Measurements from ENCODE around the gene KRTAP19-5. TPM values are rescaled to one million over a fixed set of nuclear protein-coding genes. Genes with fewer than 3 reads are reported as not detected.

The KRTAP19-5 gene
- not detected for total RNA-seq
- not detected for polyA plus RNA-seq
- long read RNA-seq, donor 1, result 0 reads
- long read RNA-seq, donor 2, result 0 reads
- long read RNA-seq, donor 3, result 0 reads

GRCh38 chr21:30502041-30502440 lies at the start of gene KRTAP19-5:
TSS of gene KRTAP19-5 (minus strand) at chr21:30502141. CDS start at chr21:30502090, 51 bp downstream.
- WGBS, 4 donors, result 70 to 89% (median 79%) methylated on average over 6 of the region's 6 CpGs
- Histone ChIP-seq H3K27me3 (no peaks in the 10 kb centered on the region), H3K27ac (no peak within 1 kb of the TSS), H3K4me3 (no peak within 1 kb of the TSS), H3K36me3 (no peaks in the 10 kb centered on the region), H3K4me1 (no peaks in the 10 kb centered on the region), H3K9me3 (no peaks in the 10 kb centered on the region)
- TF ChIP-seq, protein P1, sequence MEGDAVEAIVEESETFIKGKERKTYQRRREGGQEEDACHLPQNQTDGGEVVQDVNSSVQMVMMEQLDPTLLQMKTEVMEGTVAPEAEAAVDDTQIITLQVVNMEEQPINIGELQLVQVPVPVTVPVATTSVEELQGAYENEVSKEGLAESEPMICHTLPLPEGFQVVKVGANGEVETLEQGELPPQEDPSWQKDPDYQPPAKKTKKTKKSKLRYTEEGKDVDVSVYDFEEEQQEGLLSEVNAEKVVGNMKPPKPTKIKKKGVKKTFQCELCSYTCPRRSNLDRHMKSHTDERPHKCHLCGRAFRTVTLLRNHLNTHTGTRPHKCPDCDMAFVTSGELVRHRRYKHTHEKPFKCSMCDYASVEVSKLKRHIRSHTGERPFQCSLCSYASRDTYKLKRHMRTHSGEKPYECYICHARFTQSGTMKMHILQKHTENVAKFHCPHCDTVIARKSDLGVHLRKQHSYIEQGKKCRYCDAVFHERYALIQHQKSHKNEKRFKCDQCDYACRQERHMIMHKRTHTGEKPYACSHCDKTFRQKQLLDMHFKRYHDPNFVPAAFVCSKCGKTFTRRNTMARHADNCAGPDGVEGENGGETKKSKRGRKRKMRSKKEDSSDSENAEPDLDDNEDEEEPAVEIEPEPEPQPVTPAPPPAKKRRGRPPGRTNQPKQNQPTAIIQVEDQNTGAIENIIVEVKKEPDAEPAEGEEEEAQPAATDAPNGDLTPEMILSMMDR (IDR thresholded peaks at IDR 0.05), result no peak
- TF ChIP-seq POLR2A (IDR thresholded peaks at IDR 0.05), result no peak
- intact Hi-C loops (cut with DNase I), result no loop called here
- DNase-seq (no peak), ATAC-seq (no peak)

- TF ChIP-seq, protein P1 (IDR thresholded peaks at IDR 0.05), result no peak
- no peak for TF ChIP-seq POLR2A (IDR thresholded peaks at IDR 0.05)
- H3K27ac ChIP-seq, result no peak within 1 kb of the TSS
- ATAC-seq (no peak), DNase-seq (no peak)
- H3K4me3 ChIP-seq, result no peak within 1 kb of the TSS
- no peaks in the 10 kb centered on the region for H3K36me3 ChIP-seq
- intact Hi-C loops (cut with DNase I), result no loop called here
- 79 to 86% (median 84%) methylated on average over 1 of the region's 1 CpG for WGBS, 4 donors
- peaks cover 0 to 10% (median 0%) of the 10 kb centered on the region in 12 donors for H3K9me3 ChIP-seq
- no peaks in the 10 kb centered on the region for H3K4me1 ChIP-seq
- no peaks in the 10 kb centered on the region for H3K27me3 ChIP-seq
Measured at GRCh38 chr21:30541764-30542163, 39.8 kb upstream of the KRTAP19-5 start, which contains the start of gene KRTAP19-6. TSS of gene KRTAP19-6 (minus strand) at chr21:30541864. CDS start at chr21:30541833, 31 bp downstream.

- H3K27ac ChIP-seq, result no peak overlapping the region
- intact Hi-C loops (cut with DNase I), result no loop called here
- H3K27me3 ChIP-seq, result no peaks in the 10 kb centered on the region
- H3K36me3 ChIP-seq, result no peaks in the 10 kb centered on the region
- 46 to 62% (median 53%) methylated on average over 1 of the region's 1 CpG for WGBS, 4 donors
- TF ChIP-seq, protein P1 (IDR thresholded peaks at IDR 0.05), result no peak
- no peak for TF ChIP-seq POLR2A (IDR thresholded peaks at IDR 0.05)
- DNase-seq (no peak), ATAC-seq (no peak)
- H3K9me3 ChIP-seq, result peaks cover 0 to 7% (median 0%) of the 10 kb centered on the region in 12 donors
- H3K4me3 ChIP-seq, result no peak overlapping the region
- H3K4me1 ChIP-seq, result no peaks in the 10 kb centered on the region
Measured at GRCh38 chr21:30518876-30519275, 16.9 kb upstream of the KRTAP19-5 start.

DNA sequence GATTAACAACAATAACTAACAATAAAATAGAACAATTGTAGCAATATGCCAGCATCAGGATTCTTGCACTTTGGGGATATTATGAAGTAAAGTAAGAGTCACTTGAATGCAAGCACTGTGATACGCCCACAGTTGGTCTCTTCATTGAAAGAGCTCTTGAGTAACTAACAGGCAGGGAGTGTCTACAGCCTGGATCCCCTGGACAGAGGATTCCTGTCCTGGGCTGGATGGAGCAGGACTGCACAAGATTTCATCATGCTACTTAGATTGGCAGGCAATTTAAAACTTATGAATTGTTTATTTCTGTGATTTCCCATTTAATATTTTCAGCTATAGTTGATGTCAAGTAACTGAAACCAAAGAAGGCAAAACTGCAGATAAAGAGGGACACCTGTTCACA lies 13.7 kb upstream of the KRTAP19-5 start:
- no peak for TF ChIP-seq POLR2A (IDR thresholded peaks at IDR 0.05)
- TF ChIP-seq, protein P1 (IDR thresholded peaks at IDR 0.05), result no peak
- no peak for DNase-seq
- intact Hi-C loops (cut with DNase I), result no loop called here
- Histone ChIP-seq H3K9me3 (no peaks in the 10 kb centered on the region), H3K4me3 (no peak overlapping the region), H3K27me3 (no peaks in the 10 kb centered on the region), H3K4me1 (no peaks in the 10 kb centered on the region), H3K27ac (no peak overlapping the region), H3K36me3 (no peaks in the 10 kb centered on the region)
- ATAC-seq, result no peak
- 72 to 86% (median 79%) methylated on average over 1 of the region's 1 CpG for WGBS, 4 donors

Data from heart left ventricle (tissue), 16 donors.